ENCODE measurements around the gene FAM110C. TPM values are rescaled to one million over a fixed set of nuclear protein-coding genes. Genes with fewer than 3 reads are reported as not detected.

The FAM110C gene
- total and polyA plus RNA-seq, 2 of the 8 experiments (the other 6 are each of a cell fraction or from before 2014, with no cell fraction given): 4.8 to 13.2 TPM

DNA sequence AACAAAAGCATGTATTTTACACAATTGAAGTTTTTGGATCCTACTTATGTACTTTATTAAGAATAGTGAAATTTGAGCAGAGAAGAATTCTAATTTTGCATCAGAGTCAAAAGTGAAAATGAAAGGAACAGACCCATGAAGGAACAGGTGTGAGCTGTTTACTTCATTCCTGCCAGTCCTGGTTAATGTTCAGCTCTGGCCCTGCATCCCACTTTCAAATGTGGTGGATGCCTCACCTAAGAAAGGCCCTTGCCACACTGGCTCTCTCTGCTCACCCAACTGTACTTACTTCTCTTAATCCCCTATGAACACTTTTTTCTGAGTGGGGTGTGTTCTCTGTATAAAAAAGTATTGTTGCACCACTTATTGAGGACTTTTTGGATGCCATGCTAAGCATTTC lies 22.2 kb downstream of the FAM110C start:
- H2BK5ac ChIP-seq (ENCODE audit: low read depth, low read length): no peak overlapping the region
- H3K4me1 ChIP-seq (replicated peaks in 1 of 4; ENCODE audit: control insufficient read depth in 3 of 4, insufficient read depth in 4 of 4, low read length in 3 of 4): no peaks in the 10 kb centered on the region
- H3K4me3 ChIP-seq (ENCODE audit: extremely low read depth in 1 of 4, insufficient read depth in 2 of 4, low read depth in 3 of 4, low read length in 4 of 4): no peak overlapping the region
- H4K20me1 ChIP-seq (replicated peaks in 1 of 2; ENCODE audit: control insufficient read depth in 1 of 2, insufficient read depth in 2 of 2, low read length in 2 of 2): no peaks in the 10 kb centered on the region
- no peaks in the 10 kb centered on the region for H3K79me2 ChIP-seq (ENCODE audit: control insufficient read depth in 1 of 2, insufficient read depth in 2 of 2, low read length in 2 of 2)
- H3K9me3 ChIP-seq (ENCODE audit: insufficient read depth in 2 of 2, low read depth in 1 of 2, low read length in 1 of 2): 0 out of 4 replicates have a peak, but pooled peaks cover 0 to 2% of the 10 kb centered on the region in 2 experiments
- FAIRE-seq (no peak), DNase-seq (ENCODE audit: low read depth in 1 of 2, low spot score in 2 of 2) (no peak)
- no peak overlapping the region for H2BK15ac ChIP-seq (ENCODE audit: low read length)
- H3K79me1 ChIP-seq (ENCODE audit: low read depth, low read length): no peaks in the 10 kb centered on the region
- no peak overlapping the region for H4K91ac ChIP-seq (replicated peaks; ENCODE audit: insufficient read length, low read length)
- H3K4me2 ChIP-seq (ENCODE audit: insufficient read depth in 1 of 2, low read depth in 2 of 2, low read length in 2 of 2): no peak overlapping the region
- H3K27ac ChIP-seq (ENCODE audit: low read depth, low read length): no peak overlapping the region
- no peak overlapping the region for H4K8ac ChIP-seq (ENCODE audit: extremely low read depth, insufficient read depth, low read length)
- H4K5ac ChIP-seq (ENCODE audit: insufficient read length, low read depth, low read length): no peak overlapping the region
- no peaks in the 10 kb centered on the region for H3K36me3 ChIP-seq (ENCODE audit: control insufficient read depth in 2 of 4, insufficient read depth in 4 of 4, low read length in 3 of 4)
- H2BK120ac ChIP-seq (replicated peaks; ENCODE audit: low read depth, low read length): no peak overlapping the region
- no peak overlapping the region for H3K9ac ChIP-seq (replicated peaks in 1 of 4; ENCODE audit: extremely low read depth in 1 of 4, low read depth in 3 of 4, low read length in 3 of 4)
- H2BK12ac ChIP-seq (ENCODE audit: low read depth, low read length): no peak overlapping the region
- H2BK20ac ChIP-seq (ENCODE audit: low read length): no peak overlapping the region
- TF ChIP-seq CHD2 (IDR thresholded peaks at IDR 0.05; ENCODE audit: low read length) (no peak), SAP30 (IDR thresholded peaks at IDR 0.05; ENCODE audit: insufficient read depth, insufficient replicate concordance, low read length) (no peak), RNF2 (IDR thresholded peaks at IDR 0.05; ENCODE audit: borderline replicate concordance, low read depth, low read length, missing control alignments, poor library complexity, severe bottlenecking) (no peak)
- TF ChIP-seq, protein P1, sequence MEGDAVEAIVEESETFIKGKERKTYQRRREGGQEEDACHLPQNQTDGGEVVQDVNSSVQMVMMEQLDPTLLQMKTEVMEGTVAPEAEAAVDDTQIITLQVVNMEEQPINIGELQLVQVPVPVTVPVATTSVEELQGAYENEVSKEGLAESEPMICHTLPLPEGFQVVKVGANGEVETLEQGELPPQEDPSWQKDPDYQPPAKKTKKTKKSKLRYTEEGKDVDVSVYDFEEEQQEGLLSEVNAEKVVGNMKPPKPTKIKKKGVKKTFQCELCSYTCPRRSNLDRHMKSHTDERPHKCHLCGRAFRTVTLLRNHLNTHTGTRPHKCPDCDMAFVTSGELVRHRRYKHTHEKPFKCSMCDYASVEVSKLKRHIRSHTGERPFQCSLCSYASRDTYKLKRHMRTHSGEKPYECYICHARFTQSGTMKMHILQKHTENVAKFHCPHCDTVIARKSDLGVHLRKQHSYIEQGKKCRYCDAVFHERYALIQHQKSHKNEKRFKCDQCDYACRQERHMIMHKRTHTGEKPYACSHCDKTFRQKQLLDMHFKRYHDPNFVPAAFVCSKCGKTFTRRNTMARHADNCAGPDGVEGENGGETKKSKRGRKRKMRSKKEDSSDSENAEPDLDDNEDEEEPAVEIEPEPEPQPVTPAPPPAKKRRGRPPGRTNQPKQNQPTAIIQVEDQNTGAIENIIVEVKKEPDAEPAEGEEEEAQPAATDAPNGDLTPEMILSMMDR (IDR thresholded peaks at IDR 0.05; ENCODE audit: control extremely low read depth in 1 of 3, insufficient read depth in 1 of 3, low read depth in 1 of 3, low read length in 3 of 3): no peak
- no peak overlapping the region for H2AK5ac ChIP-seq (ENCODE audit: low read depth, low read length)
- POLR2A ChIA-PET (ENCODE audit: partially characterized antibody): interaction anchor here (1.0 kb wide), 1 partner anchor 248 kb away, joined by 3 read pairs; no protein-coding TSS in a partner anchor
- H3K18ac ChIP-seq (ENCODE audit: extremely low read depth, low read length): no peak overlapping the region
- H3K56ac ChIP-seq (replicated peaks; ENCODE audit: insufficient read length, low read depth, low read length): no peak overlapping the region
- H3K27me3 ChIP-seq (replicated peaks in 1 of 4; ENCODE audit: control insufficient read depth in 3 of 4, extremely low read depth in 1 of 4, insufficient read depth in 3 of 4, low read length in 3 of 4): no peaks in the 10 kb centered on the region
- H3K14ac ChIP-seq (ENCODE audit: insufficient read length): no peak overlapping the region
- H2AFZ ChIP-seq (ENCODE audit: low read length): no peak overlapping the region
- H3K23me2 ChIP-seq (ENCODE audit: low read depth, low read length): no peaks in the 10 kb centered on the region
- H3K4ac ChIP-seq (replicated peaks; ENCODE audit: insufficient read length, low read depth, low read length): no peak overlapping the region
- CTCF ChIA-PET (ENCODE audit: partially characterized antibody): interaction anchor here (1.0 to 11.6 kb wide), 3 partner anchors 12 to 265 kb away, joined by 3 to 108 read pairs (median 6); no protein-coding TSS in a partner anchor
- no peak overlapping the region for H3K23ac ChIP-seq (ENCODE audit: insufficient read length)
